ENCODE results near the gene CFI. TPM values are rescaled to one million over a fixed set of nuclear protein-coding genes. Genes with fewer than 3 reads are reported as not detected.
A peak's percentile ranks its signal among the peaks of the same experiment; 100 is the strongest.

CFI gene
- total and polyA plus RNA-seq, 2 donors from 2014 or later = 191 to 248 TPM

GRCh38 chr4:109847896-109848442 is 46.2 kb upstream of the CFI start, which contains the start of gene LRIT3:
TSS of gene LRIT3 (plus strand) at chr4:109848107. CDS start at chr4:109848202, 95 bp downstream.
- DNase-seq = no peak
- peak within 1 kb of the TSS in 1 of 3 donors; percentile 24 for H3K9ac ChIP-seq (ENCODE audit: low read length in 3 of 3)
- no peak for FAIRE-seq
- intact Hi-C loops (cut with DNase I) = no loop called here
- no peaks in the 10 kb centered on the region for H3K36me3 ChIP-seq (ENCODE audit: control insufficient read depth in 2 of 3, insufficient read depth in 3 of 3, low read length in 3 of 3)
- TF ChIP-seq CTCF (IDR thresholded peaks at IDR 0.05; ENCODE audit: borderline replicate concordance, extremely low read depth, insufficient read depth) = no peak
- H3K9me3 ChIP-seq (ENCODE audit: control insufficient read depth in 2 of 3, insufficient read depth in 1 of 3, low read length in 3 of 3) = no peaks in the 10 kb centered on the region
- H3K27ac ChIP-seq (ENCODE audit: low read depth in 2 of 2, low read length in 2 of 2) = no peak within 1 kb of the TSS
- no peaks in the 10 kb centered on the region for H3K4me1 ChIP-seq (ENCODE audit: control insufficient read depth in 2 of 3, insufficient read depth in 2 of 3, low read depth in 1 of 3, low read length in 3 of 3)
- H3K4me3 ChIP-seq (ENCODE audit: low read length in 3 of 3) = peak within 1 kb of the TSS in 1 of 3 donors; percentile 9
- H3K27me3 ChIP-seq (ENCODE audit: control insufficient read depth, insufficient read depth, low read length) = no peaks in the 10 kb centered on the region

GRCh38 chr4:109846395-109847098 is 44.7 kb upstream of the CFI start:
- no peak overlapping the region for H3K4me3 ChIP-seq (ENCODE audit: low read length in 3 of 3)
- FAIRE-seq = no peak
- no peaks in the 10 kb centered on the region for H3K4me1 ChIP-seq (ENCODE audit: control insufficient read depth in 2 of 3, insufficient read depth in 2 of 3, low read depth in 1 of 3, low read length in 3 of 3)
- no peak for DNase-seq
- no peaks in the 10 kb centered on the region for H3K36me3 ChIP-seq (ENCODE audit: control insufficient read depth in 2 of 3, insufficient read depth in 3 of 3, low read length in 3 of 3)
- no peak for TF ChIP-seq CTCF (IDR thresholded peaks at IDR 0.05; ENCODE audit: borderline replicate concordance, extremely low read depth, insufficient read depth)
- intact Hi-C loops (cut with DNase I) = no loop called here
- H3K27me3 ChIP-seq (ENCODE audit: control insufficient read depth, insufficient read depth, low read length) = no peaks in the 10 kb centered on the region
- H3K9me3 ChIP-seq (ENCODE audit: control insufficient read depth in 2 of 3, insufficient read depth in 1 of 3, low read length in 3 of 3) = no peaks in the 10 kb centered on the region
- no peak overlapping the region for H3K9ac ChIP-seq (ENCODE audit: low read length in 3 of 3)
- H3K27ac ChIP-seq (ENCODE audit: low read depth in 2 of 2, low read length in 2 of 2) = no peak overlapping the region

GRCh38 chr4:109836985-109837384 is 35.2 kb upstream of the CFI start:
- Histone ChIP-seq H3K36me3 (ENCODE audit: control insufficient read depth in 2 of 3, insufficient read depth in 3 of 3, low read length in 3 of 3) (no peaks in the 10 kb centered on the region), H3K4me3 (ENCODE audit: low read length in 3 of 3) (no peak overlapping the region), H3K9me3 (ENCODE audit: control insufficient read depth in 2 of 3, insufficient read depth in 1 of 3, low read length in 3 of 3) (no peaks in the 10 kb centered on the region), H3K4me1 (ENCODE audit: control insufficient read depth in 2 of 3, insufficient read depth in 2 of 3, low read depth in 1 of 3, low read length in 3 of 3) (no peaks in the 10 kb centered on the region), H3K27ac (ENCODE audit: low read depth in 2 of 2, low read length in 2 of 2) (no peak overlapping the region), H3K27me3 (ENCODE audit: control insufficient read depth, insufficient read depth, low read length) (no peaks in the 10 kb centered on the region), H3K9ac (ENCODE audit: low read length in 3 of 3) (no peak overlapping the region)
- FAIRE-seq = no peak
- intact Hi-C loops (cut with DNase I) = no loop called here
- TF ChIP-seq CTCF (IDR thresholded peaks at IDR 0.05; ENCODE audit: borderline replicate concordance, extremely low read depth, insufficient read depth) = no peak
- no peak for DNase-seq
